Measurements from ENCODE around the gene PLXND1. TPM values are rescaled to one million over a fixed set of nuclear protein-coding genes. Genes with fewer than 3 reads are reported as not detected.
"Not testable (repeated sequence)": the region's sequence is repeated elsewhere in the genome, so short reads cannot be mapped to it uniquely, and the experiment has no call there.

Gene PLXND1
- total RNA-seq, 1 experiment from 2014 or later, result 126 TPM

DNA sequence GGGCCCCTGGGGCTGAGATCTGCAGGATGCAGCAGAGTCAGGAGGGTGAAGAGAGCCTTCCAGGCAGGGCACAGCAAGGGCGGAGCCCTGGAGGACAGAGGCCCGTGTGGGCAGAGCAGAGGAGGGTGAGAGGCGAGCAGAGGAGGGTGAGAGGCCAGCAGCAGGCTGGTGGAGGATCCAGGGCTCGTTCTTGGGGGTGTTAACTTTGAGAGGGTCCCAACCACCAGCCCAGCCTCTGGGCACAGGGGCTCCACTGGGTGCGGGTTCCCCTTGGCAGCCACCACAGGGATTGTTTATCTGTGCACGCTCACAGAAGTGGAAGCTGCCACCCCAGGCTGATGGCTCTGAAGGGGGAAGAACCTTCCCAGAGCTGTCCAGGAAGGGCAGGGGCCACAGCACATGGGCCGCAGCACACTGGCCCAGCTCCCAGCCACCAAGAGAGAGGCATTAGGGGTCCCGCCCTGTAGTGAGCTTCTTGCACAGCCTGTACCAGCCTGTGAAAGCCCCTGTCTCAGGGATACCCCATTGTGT, 9.3 kb upstream of the PLXND1 start:
- no peak for DNase-seq (ENCODE audit: low read depth)

GRCh38 chr3:129614927-129615363, 8.5 kb upstream of the PLXND1 start:
- DNase-seq (ENCODE audit: low read depth), result no peak

DNA sequence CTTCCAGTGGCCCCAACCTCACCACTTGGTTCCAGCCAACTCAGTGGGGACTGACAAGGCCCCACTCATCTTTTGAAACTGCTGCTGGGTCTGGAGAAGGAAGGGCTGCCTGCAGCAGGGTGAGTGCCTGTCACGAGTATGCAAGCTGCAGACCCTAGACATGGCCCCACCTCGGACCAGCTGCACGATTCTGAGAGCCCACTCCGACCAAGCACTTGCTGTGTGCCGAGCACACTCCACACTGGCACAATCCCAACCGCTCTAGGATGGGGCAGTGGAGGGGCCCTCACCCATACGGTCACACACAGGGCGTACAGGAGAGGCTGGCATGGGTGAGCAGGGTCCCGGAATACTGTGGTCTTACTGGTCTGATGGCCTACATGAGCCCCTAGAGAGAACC, 8.0 kb upstream of the PLXND1 start:
- DNase-seq (ENCODE audit: low read depth), result no peak

DNA sequence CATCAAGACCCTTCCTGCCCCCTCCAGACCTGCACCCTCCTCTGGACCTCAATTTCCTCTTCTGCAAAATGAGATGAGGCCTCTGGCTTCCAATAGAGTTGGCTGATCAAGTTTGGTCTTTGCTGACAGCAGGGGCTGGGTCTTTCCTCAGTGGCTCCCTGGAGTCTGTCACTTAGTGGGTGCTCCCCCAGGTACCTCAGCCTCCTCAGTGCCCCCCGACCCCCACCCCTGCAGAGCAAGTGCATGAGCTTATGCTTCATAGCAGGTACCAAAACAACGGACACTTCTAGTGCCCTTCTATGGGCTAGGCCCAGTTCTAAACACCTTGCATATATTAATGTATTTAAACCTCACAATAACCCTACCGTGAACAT, 6.9 kb upstream of the PLXND1 start:
- no peak for DNase-seq (ENCODE audit: low read depth)

- DNase-seq (ENCODE audit: low read depth), result peak; percentile 80
These were observed 6.3 kb upstream of the PLXND1 start for GRCh38 chr3:129612534-129613366.

DNA sequence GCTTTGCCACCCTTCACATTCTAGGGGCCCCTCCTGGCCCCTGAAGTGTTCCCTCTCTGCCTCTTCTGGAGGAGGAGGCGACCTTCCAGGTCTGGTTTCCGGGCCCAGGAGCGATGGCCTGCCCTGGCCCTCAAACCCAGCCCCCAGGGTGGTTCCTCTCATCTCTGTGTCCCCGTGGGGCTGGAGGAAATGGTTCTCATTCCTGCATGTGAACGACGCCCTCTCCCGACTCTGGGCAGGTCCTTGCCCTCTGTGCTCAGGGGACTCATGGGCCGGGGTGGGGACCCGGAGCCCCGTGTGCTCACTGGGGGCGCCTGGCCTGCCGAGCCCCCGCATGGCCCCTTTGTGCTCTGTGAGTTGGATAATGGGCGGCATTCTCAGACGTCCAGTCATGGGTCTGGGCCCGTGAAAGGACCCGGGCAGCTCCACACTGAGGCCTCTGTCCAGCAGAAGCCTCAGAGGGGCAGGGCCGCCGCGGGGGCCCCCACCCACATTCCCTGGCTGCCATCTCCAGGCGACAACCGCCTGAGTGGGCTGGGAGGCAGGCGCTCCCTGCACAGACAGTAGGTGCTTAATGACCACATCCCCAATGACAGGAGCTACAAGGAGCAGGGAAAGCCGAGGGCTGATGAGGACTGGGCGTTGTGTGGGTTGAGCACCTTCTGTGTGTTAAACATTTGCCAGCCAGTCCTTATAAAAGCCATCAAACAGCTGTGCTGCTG, 5.5 kb upstream of the PLXND1 start:
- peak; percentile 86 for DNase-seq (ENCODE audit: low read depth)

- DNase-seq (ENCODE audit: low read depth), result no peak
These were observed 4.9 kb upstream of the PLXND1 start for GRCh38 chr3:129611446-129611800.

DNA sequence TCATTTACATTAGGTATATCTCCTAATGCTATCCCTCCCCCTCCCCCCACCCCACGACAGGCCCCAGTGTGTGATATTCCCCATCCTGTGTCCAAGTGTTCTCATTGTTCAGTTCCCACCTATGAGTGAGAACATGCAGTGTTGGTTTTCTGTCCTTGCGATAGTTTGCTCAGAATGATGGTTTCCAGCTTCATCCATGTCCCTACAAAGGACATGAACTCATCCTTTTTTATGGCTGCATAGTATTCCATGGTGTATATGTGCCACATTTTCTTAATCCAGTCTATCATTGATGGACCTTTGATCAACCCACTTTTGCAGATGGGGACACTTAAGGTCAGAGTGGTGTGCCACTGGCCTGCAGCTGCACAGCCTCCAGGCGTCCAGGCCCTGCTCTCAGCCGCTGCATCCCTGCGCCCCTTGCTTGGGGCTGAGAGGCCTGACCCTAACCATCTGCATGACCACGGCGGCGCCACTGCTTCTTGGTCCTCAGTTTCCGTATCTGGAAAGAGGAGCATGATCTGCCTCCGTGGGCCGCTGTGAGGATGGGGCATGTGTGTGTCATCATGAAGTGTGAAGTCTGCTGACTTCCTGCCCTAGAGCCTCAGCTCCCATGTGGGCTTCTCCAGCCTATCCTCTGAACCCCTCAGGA, 4.4 kb upstream of the PLXND1 start:
- not testable (repeated sequence) for DNase-seq (ENCODE audit: low read depth)

- no peak for DNase-seq (ENCODE audit: low read depth)
These were observed 3.8 kb upstream of the PLXND1 start for GRCh38 chr3:129610276-129610675.

- DNase-seq (ENCODE audit: low read depth), result peak; percentile 86
These were observed 3.2 kb upstream of the PLXND1 start for GRCh38 chr3:129609591-129610182.

GRCh38 chr3:129608936-129609590, 2.6 kb upstream of the PLXND1 start:
- no peak for DNase-seq (ENCODE audit: low read depth)

DNA sequence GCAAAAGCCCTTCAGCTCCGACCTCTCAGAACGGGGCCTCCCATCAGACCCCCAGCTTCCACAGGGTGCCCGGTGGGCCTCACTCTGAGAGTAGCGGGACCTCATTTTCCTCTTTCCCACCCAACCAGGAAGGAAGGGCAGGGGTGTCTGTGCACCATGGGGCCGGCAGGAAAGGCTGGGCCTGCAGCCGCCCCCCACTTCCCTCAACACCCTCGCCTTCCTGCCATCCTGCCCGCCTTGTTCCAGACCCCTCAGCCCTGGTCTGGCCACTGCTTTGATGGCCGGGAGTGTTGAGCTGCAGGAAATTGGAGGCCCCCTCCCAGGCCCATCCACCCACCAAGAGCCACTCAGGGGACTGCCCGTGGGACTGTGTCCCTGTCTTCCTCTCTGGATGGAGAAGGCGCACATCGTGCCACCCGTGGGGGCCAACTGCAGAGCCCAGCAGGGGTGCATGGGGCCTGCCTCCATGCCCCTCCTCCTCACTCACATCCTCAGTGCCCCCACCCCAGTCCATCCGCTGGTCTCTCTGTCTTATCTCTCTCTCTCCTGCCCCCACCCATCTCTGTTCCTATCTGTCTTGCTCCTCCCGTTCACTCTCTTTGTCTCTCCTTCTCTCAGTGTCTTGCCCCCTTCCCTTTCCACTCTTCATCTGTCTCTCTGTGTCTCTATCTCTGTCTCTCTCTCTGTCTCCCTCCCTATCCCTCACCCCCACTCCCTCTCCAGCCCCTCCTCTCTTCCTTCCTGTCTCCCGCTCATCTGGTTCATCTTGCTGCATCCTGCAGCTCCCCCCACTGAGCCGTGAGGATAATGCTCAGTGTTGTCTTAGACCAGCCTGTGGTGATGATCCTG, 1.8 kb upstream of the PLXND1 start:
- DNase-seq (ENCODE audit: low read depth), result peak; percentile 80

DNA sequence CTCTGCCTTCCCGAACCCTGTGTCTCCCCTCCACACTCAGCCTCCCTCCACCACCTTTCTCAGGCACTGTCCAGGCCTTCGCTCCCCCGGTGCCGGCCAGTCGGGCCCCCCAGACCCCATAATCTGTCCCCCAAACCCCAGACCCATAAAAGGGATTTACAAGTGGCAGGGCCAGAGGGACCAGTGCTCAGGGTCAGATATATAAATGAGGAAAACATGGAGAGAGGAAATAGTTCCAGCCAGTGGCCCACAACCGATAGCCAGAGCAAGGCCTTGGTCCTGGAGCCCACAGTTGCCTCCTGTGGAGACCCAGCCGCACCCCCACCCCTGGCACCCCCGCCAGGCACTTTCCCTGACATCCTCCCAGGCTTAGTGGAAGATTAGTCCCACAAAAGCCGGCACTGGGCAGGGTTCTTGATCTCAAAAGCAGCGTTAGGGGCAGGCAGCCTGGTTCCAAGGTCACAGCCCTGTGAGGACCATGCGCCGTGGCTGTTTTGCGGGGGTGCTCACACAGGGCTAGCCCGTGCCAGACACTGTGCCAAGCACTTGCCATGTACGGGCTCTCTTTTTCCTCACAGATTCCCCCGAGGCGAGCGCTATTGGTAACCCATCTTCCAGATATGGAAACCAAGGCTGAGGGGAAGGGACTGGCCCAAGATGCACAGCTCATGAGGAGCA, 1.1 kb upstream of the PLXND1 start:
- DNase-seq (ENCODE audit: low read depth), result peak; percentile 34

DNA sequence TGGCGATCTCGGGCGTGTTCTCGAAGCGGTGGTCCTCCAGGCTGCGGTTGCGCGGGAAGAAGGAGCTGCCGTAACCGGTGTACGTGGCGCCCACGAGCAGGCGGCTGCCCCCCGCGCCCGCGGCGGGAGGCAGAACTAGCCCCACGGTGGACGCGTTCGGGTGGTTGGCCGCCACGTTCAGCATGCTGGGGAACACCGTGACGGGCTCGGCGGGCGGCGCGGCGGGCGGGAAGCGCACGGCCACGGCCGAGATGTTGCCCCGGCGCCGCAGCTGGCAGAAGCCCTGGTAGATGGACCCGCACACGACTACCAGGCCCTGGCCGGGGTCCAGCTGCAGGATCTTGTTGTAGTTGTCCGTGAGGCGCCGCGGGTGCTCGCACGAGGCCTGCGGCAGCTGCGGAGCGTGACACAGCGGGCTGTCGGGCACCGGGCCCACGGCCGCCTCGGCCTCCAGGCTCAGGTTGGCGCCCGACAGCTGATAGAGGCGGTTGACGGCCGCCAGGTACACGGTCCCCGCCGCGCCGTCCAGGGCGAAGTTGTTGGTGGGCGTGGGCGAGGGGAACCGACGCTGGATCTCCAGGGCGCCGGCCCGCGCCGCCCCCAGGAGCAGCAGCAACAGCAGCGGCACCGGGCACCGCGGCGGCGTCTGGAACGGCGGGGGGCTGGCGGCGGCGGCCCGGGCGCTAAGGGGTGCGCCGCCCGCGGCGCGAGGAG, 397 bp downstream of the PLXND1 start:
- DNase-seq (ENCODE audit: low read depth), result peak; percentile 63

GRCh38 chr3:129605203-129605921, 1.1 kb downstream of the PLXND1 start:
- DNase-seq (ENCODE audit: low read depth), result peak; percentile 72

DNA sequence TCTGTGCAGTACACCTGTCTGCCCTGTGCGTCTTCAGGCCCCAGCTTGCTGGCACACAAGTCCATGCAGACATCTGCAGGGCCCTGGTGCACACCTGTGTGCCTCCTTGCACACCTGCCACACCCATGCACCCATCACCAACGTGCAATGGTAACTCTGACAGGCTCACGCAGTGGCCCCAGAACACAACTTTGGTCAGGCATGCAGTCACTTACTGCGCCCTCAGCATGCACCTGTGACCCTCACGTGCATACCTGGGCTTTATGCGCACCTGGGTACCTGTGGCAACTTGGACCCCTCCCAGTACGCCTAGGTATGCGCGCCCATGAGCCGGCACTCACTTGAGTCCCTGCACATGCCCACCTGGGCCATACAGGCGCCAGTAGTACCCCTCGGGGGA, 1.7 kb downstream of the PLXND1 start:
- no peak for DNase-seq (ENCODE audit: low read depth)

DNA sequence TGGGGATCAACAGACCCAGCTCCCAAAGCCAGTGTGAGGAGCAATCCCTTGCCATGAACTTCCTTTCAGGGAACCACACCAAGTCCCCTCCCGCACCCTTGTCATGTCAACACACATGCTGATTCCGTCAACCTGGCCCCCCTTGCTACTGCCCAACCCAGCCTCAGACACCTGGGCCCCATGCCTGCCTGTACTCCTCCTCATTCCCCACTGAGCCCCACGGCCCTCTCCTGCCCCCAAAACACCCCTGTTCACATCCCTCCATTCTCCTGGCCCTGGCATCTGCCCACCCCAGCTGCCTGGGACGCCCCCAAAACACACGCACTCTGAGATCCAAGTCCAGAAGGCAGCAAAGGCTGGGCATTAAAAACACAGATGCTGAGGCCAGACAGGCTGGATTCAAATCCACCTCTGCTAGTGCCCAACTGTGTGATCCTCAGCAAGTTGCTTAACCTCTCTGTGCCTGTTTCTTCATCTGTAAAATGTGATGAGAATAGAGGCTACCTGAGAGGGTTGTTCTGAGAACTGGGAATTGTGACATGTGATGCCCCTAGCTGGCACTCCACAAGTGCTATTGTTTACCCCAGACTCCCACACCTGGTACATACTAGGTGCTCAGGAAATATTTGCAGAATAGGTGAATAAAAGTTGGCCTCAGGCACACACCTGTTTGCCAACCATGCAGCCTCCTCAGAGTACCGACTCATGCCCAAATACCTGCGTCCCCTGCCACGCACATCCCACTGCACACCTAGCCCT, 2.3 kb downstream of the PLXND1 start:
- DNase-seq (ENCODE audit: low read depth), result no peak

- no peak for DNase-seq (ENCODE audit: low read depth)
These were observed 2.9 kb downstream of the PLXND1 start for GRCh38 chr3:129603561-129603942.
